K562 (cell line): Measurements from ENCODE around the gene PTPRG. TPM values are rescaled to one million over a fixed set of nuclear protein-coding genes. Genes with fewer than 3 reads are reported as not detected.

Experiments
- ATAC-seq: fragments of 200-7000 bp; cut with Tn5 transposase; 3 replicates; pipeline ENCODE4 v1.9.1; 2020; ENCODE audit warnings: moderate library complexity
- BruUV-seq: library from RNA; stranded (reverse); fragments of 400-500 nt; replicated peaks from 2 replicates; lab custom pipeline; 2021; lab: Mats Ljungman, UMichigan
- CTCF ChIA-PET: fragments of 300-600 bp; formaldehyde crosslinking; extraction: SDS; loops from one replicate; lab custom pipeline; 2021; ENCODE audit warnings: low intra/inter-chr PET ratio; lab: Yijun Ruan, JAX
- POLR2A ChIA-PET: fragments of 300-600, 350-650 bp; sonication (Branson Sonifier 250); formaldehyde crosslinking; extraction: SDS; loops from one replicate; lab custom pipeline; 2021; ENCODE audit warnings: antibody characterized with exemption, inconsistent platforms; lab: Yijun Ruan, JAX
- DNase-seq, 4 experiments: peaks; one replicate each; pipeline versions ENCODE4 v3.0.0 to v3.0.0-alpha.2; 2011 to 2018; ENCODE audit warnings: low spot score in 3 of 4, mixed read lengths in 3 of 4; ENCODE audit errors: extremely low read depth in 1 of 4
- FAIRE-seq: peaks from 2 replicates; lab custom pipeline; 2011; peaks lifted over from hg19 to GRCh38; lab: Jason Lieb, UNC
- H2AFZ ChIP-seq: 2 replicates; pipeline ENCODE4 v1.6.0; 2011; ENCODE audit warnings: low read depth, low read length, control low read depth, inconsistent platforms
- H3K27ac ChIP-seq: fragments of 200-600 bp; 3 replicates; pipeline ENCODE4 v1.8.0; 2011; ENCODE audit warnings: low read depth, mild to moderate bottlenecking, control low read depth, inconsistent platforms, low read length, moderate library complexity, mixed read lengths; ENCODE audit errors: extremely low read depth
- H3K27me3 ChIP-seq, 2 experiments: fragments of 300-600 bp in 1 of 2; 2 replicates in 1 of 2; 3 replicates in 1 of 2; pipeline versions ENCODE4 v1.6.0 to v1.8.0; 2011; ENCODE audit warnings: inconsistent platforms in 2 of 2, low read length in 2 of 2, mild to moderate bottlenecking in 1 of 2, mixed read lengths in 1 of 2, moderate library complexity in 1 of 2; ENCODE audit not compliant: control insufficient read depth in 2 of 2, insufficient read depth in 2 of 2
- H3K36me3 ChIP-seq: fragments of 300-600 bp; 3 replicates; pipeline ENCODE4 v1.8.0; 2011; ENCODE audit warnings: mild to moderate bottlenecking, low read length, inconsistent platforms; ENCODE audit not compliant: control insufficient read depth, insufficient read depth
- H3K4me1 ChIP-seq, 2 experiments: fragments of 200-600 bp in 1 of 2; replicated peaks in 1 of 2; 2 replicates in 1 of 2; 3 replicates in 1 of 2; pipeline versions ENCODE4 v1.5.1 to v1.8.0; 2011; ENCODE audit warnings: inconsistent platforms in 2 of 2, low read length in 2 of 2, mild to moderate bottlenecking in 1 of 2, mixed read lengths in 1 of 2, moderate library complexity in 1 of 2; ENCODE audit not compliant: control insufficient read depth in 2 of 2, insufficient read depth in 2 of 2
- H3K4me2 ChIP-seq: 2 replicates; pipeline ENCODE4 v1.6.1; 2011; ENCODE audit warnings: low read length, control low read depth, inconsistent platforms, mixed read lengths; ENCODE audit not compliant: insufficient read depth
- H3K4me3 ChIP-seq: fragments of 200-600 bp; sonication (generic), shearing (Covaris generic); 2 replicates; pipeline ENCODE4 v1.5.1; 2016; ENCODE audit warnings: control low read depth, inconsistent platforms
- H3K79me2 ChIP-seq: fragments of 200-600 bp; 3 replicates; pipeline ENCODE4 v1.8.0; 2011; ENCODE audit warnings: low read length, inconsistent platforms; ENCODE audit not compliant: control insufficient read depth, insufficient read depth
- H3K9ac ChIP-seq, 2 experiments: 2 replicates each; pipeline versions ENCODE4 v1.6.0 to v1.6.1; 2011; ENCODE audit warnings: low read depth in 2 of 2, low read length in 2 of 2, control low read depth in 1 of 2, inconsistent platforms in 1 of 2, mild to moderate bottlenecking in 1 of 2, mixed read lengths in 1 of 2; ENCODE audit not compliant: insufficient read depth in 1 of 2
- H3K9me1 ChIP-seq: one replicate; pipeline ENCODE4 v1.6.0; 2011; ENCODE audit warnings: inconsistent platforms, mild to moderate bottlenecking, low read length, moderate library complexity; ENCODE audit not compliant: control insufficient read depth, insufficient read depth
- H3K9me3 ChIP-seq: replicated peaks from 2 replicates; pipeline ENCODE4 v1.5.1; 2011; ENCODE audit warnings: low read depth, low read length, inconsistent platforms; ENCODE audit not compliant: control insufficient read depth, insufficient read depth
- H4K20me1 ChIP-seq: replicated peaks from 2 replicates; pipeline ENCODE4 v1.6.1; 2011; ENCODE audit warnings: low read length, inconsistent platforms, mixed read lengths; ENCODE audit not compliant: control insufficient read depth, insufficient read depth
- ATF3 ChIP-seq, 2 experiments: fragments of 450-650 bp in 1 of 2; sonication (generic) in 1 of 2; formaldehyde crosslinking in 1 of 2; IDR thresholded peaks in 1 of 2; conservative IDR thresholded peaks in 1 of 2; 2 replicates each; pipeline versions ENCODE4 v1.6.1 to v1.8.1; 2016 to 2023; ENCODE audit warnings: mild to moderate bottlenecking in 2 of 2, moderate library complexity in 2 of 2, inconsistent platforms in 1 of 2, missing genetic modification reagents in 1 of 2
- CREB3 ChIP-seq: fragments of 450-650 bp; conservative IDR thresholded peaks from 2 replicates; pipeline ENCODE4 v1.6.1; 2016; ENCODE audit warnings: missing genetic modification characterization, low read depth, mild to moderate bottlenecking, missing compliant biosample characterization, moderate library complexity
- MAFG ChIP-seq: fragments of 450-650 bp; conservative IDR thresholded peaks from 2 replicates; pipeline ENCODE4 v1.6.1; 2016; ENCODE audit warnings: missing genetic modification characterization, missing compliant biosample characterization
- TBL1XR1 ChIP-seq, 2 experiments: IDR thresholded peaks; 2 replicates each; pipeline ENCODE4 v1.6.1; 2012; ENCODE audit warnings: improper control_type of control experiment in 2 of 2, low read length in 2 of 2, mild to moderate bottlenecking in 1 of 2
- ZNF347 ChIP-seq: fragments of 450-650 bp; formaldehyde crosslinking; IDR thresholded peaks from 2 replicates; pipeline ENCODE4 v1.4.0; 2020; ENCODE audit warnings: low read depth, mild to moderate bottlenecking, moderate library complexity
- ZNF449 ChIP-seq: fragments of 250-450 bp; sonication (Bioruptor Pico); IDR thresholded peaks from 2 replicates; pipeline ENCODE4 v1.8.0; 2022; ENCODE audit warnings: moderate library complexity, mild to moderate bottlenecking, inconsistent platforms
- WGBS: fragments of 100-300 bp; shearing (Covaris generic); methylation state at CpG from one replicate; pipeline ENCODE4 v1.1.6; 2016; ENCODE audit warnings: low coverage, mixed read lengths; ENCODE audit not compliant: insufficient coverage; ENCODE audit errors: missing lambda C conversion rate; 5-methylcytosine and 5-hydroxymethylcytosine counted together
- in situ Hi-C: fragments of 300-500 bp; cut with MboI; formaldehyde crosslinking; loops from 4 replicates; pipeline ENCODE4 v1.15.0; 2018; ENCODE audit warnings: inconsistent platforms, mixed read lengths
- intact Hi-C: fragments of 100-400 bp; cut with micrococcal nuclease; formaldehyde crosslinking; loops from 2 replicates; pipeline ENCODE4 v1.14.2; 2022
- polyA plus RNA-seq, 8 experiments: library from polyadenylated mRNA; depleted of rRNA in 4 of 8; stranded (reverse) in 5 of 8; unstranded in 3 of 8; fragments of >200 nt; fragmentation: Nextera tagmentation in 2 of 8; fragmentation: Illumina TruSeq in 1 of 8; extraction: Ambion mirVana in 2 of 8; extraction: Trizol in 1 of 8; gene quantifications; 2 replicates each; pipeline versions ENCODE4 v1.2.1 to v1.2.3, GENCODE V29; 2011 to 2014; ENCODE audit warnings: inconsistent platforms in 1 of 8, missing spikeins in 1 of 8
- total RNA-seq, 7 experiments: library from RNA; depleted of rRNA in 6 of 7; stranded (reverse); fragments of >200 nt in 6 of 7; fragmentation: Illumina TruSeq in 2 of 7; extraction: Trizol in 2 of 7; gene quantifications; 2 replicates each; pipeline versions ENCODE4 v1.2.1 to v1.2.3, GENCODE V29; 2011 to 2021; ENCODE audit warnings: low replicate concordance in 1 of 7

Gene PTPRG
- total and polyA plus RNA-seq, 9 of the 15 experiments (the other 6 are each of a cell fraction or from before 2014, with no cell fraction given) = 0.16 TPM; not detected in 8

GRCh38 chr3:61531528-61531927 is 29.8 kb upstream of the PTPRG start:
- TF ChIP-seq CREB3 (tag) = no peak
- no peak for TF ChIP-seq ZNF347
- no peak for TF ChIP-seq ZNF449 (CRISPR knock-in tag)
- TF ChIP-seq MAFG (tag) = no peak
- no peak for TF ChIP-seq ATF3 (IDR thresholded peaks at IDR 0.05)
- TF ChIP-seq ATF3 (CRISPR knock-in tag; conservative IDR thresholded peaks at IDR 0.05) = no peak
- TF ChIP-seq TBL1XR1 (IDR thresholded peaks at IDR 0.05; ENCODE audit: low read length in 2 of 2) = no peak
- TF ChIP-seq, all 486 proteins: peak for 0
- Histone ChIP-seq H3K4me1 (no peaks in the 10 kb centered on the region), H3K9ac (no peak overlapping the region), H3K4me2 (no peak overlapping the region), H3K4me3 (no peak overlapping the region), H3K36me3 (no peaks in the 10 kb centered on the region), H3K27me3 (0 out of 5 replicates have a peak, but pooled peaks cover 0 to 5% of the 10 kb centered on the region in 2 experiments), H3K27ac (no peak overlapping the region), H3K9me1 (no peaks in the 10 kb centered on the region), H2AFZ (no peak overlapping the region), H3K9me3 (no peaks in the 10 kb centered on the region), H4K20me1 (no peaks in the 10 kb centered on the region), H3K79me2 (no peaks in the 10 kb centered on the region)
- intact Hi-C loops = no loop called here
- 0% methylated on average over 2 of the region's 2 CpGs for WGBS
- ATAC-seq (no peak), DNase-seq (no peak), FAIRE-seq (no peak)
- POLR2A ChIA-PET = no interaction called here
- no TSS peak for BruUV-seq
- in situ Hi-C loops = no loop called here
- CTCF ChIA-PET = no interaction called here
